ENCODE results near the gene KCNK4. TPM values are rescaled to one million over a fixed set of nuclear protein-coding genes. Genes with fewer than 3 reads are reported as not detected.
A peak's percentile ranks its signal among the peaks of the same experiment; 100 is the strongest.

Gene KCNK4
- total and polyA plus RNA-seq, 2 of the 13 experiments (the other 11 are each of a cell fraction or from before 2014, with no cell fraction given): not detected

- no peak for TF ChIP-seq ZNF142 (CRISPR knock-in tag; IDR thresholded peaks at IDR 0.05)
- TF ChIP-seq PAF1 (CRISPR knock-in tag; IDR thresholded peaks at IDR 0.05): no peak
- 0 out of 2 replicates have a peak, but pooled peaks have one; percentile 49 for TF ChIP-seq MXD1 (CRISPR knock-in tag; IDR thresholded peaks at IDR 0.05)
- TF ChIP-seq RFX5 (IDR thresholded peaks at IDR 0.05; ENCODE audit: low read depth, low read length): no peak
- TF ChIP-seq, protein P1, sequence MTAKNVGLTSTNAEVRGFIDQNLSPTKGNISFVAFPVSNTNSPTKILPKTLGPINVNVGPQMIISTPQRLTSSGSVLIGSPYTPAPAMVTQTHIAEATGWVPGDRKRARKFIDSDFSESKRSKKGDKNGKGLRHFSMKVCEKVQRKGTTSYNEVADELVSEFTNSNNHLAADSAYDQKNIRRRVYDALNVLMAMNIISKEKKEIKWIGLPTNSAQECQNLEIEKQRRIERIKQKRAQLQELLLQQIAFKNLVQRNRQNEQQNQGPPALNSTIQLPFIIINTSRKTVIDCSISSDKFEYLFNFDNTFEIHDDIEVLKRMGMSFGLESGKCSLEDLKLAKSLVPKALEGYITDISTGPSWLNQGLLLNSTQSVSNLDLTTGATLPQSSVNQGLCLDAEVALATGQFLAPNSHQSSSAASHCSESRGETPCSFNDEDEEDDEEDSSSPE (CRISPR knock-in tag; IDR thresholded peaks at IDR 0.05): no peak; the same call in 1 of the 2 replicates
- no peak for TF ChIP-seq ZNF564 (CRISPR knock-in tag; IDR thresholded peaks at IDR 0.05)
- no peak for TF ChIP-seq LBX2 (CRISPR knock-in tag; IDR thresholded peaks at IDR 0.05; ENCODE audit: borderline replicate concordance)
- TF ChIP-seq ZFX (CRISPR knock-in tag; IDR thresholded peaks at IDR 0.05; ENCODE audit: low read depth): peak; percentile 49
- peak; percentile 87 for TF ChIP-seq PPARG (CRISPR knock-in tag; conservative IDR thresholded peaks at IDR 0.05)
- no peak for TF ChIP-seq SIN3B (IDR thresholded peaks at IDR 0.05; ENCODE audit: low read length)
- TF ChIP-seq, protein P2, sequence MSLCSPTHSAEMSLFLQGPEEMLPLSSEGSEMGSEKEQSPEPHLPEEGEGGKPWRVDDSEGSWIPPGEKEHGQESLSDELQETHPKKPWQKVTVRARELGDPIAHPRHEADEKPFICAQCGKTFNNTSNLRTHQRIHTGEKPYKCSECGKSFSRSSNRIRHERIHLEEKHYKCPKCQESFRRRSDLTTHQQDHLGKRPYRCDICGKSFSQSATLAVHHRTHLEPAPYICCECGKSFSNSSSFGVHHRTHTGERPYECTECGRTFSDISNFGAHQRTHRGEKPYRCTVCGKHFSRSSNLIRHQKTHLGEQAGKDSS (CRISPR knock-in tag; IDR thresholded peaks at IDR 0.05; ENCODE audit: borderline replicate concordance, low read depth): no peak
- TF ChIP-seq ZBTB20 (CRISPR knock-in tag; IDR thresholded peaks at IDR 0.05; ENCODE audit: borderline replicate concordance, low read depth): peak; percentile 69; the same call in 1 of the 2 replicates
- 0 out of 2 replicates have a peak, but pooled peaks have one; percentile 28 for TF ChIP-seq ZNF263 (CRISPR knock-in tag; IDR thresholded peaks at IDR 0.05)
- no peak for TF ChIP-seq SMYD3 (CRISPR knock-in tag; IDR thresholded peaks at IDR 0.05)
- TF ChIP-seq TGIF2 (CRISPR knock-in tag; IDR thresholded peaks at IDR 0.05): peak; percentile 74; the same call in 1 of the 2 replicates
- no peak for TF ChIP-seq NFE2L2 (IDR thresholded peaks at IDR 0.05; ENCODE audit: low read length)
- TF ChIP-seq GATAD2A (CRISPR knock-in tag; IDR thresholded peaks at IDR 0.05): peak; percentile 70
- TF ChIP-seq AHR (CRISPR knock-in tag; IDR thresholded peaks at IDR 0.05): 0 out of 2 replicates have a peak, but pooled peaks have one; percentile 41
- no peak for TF ChIP-seq ZNF33B (CRISPR knock-in tag; IDR thresholded peaks at IDR 0.05)
Observed at GRCh38 chr11:64305691-64306562, 14.8 kb downstream of the KCNK4 start (continued).

All from HepG2 (cell line).